ENCODE results near the gene ZNF622. TPM values are rescaled to one million over a fixed set of nuclear protein-coding genes. Genes with fewer than 3 reads are reported as not detected.
"Not testable (repeated sequence)": the region's sequence is repeated elsewhere in the genome, so short reads cannot be mapped to it uniquely, and the experiment has no call there.

ZNF622 gene
- total RNA-seq, 1 donor from 2014 or later, result 42.3 TPM

GRCh38 chr5:16492398-16493140, 27.0 kb upstream of the ZNF622 start:
- Mint-ChIP-seq H3K4me1 (ENCODE audit: low read depth) (peaks cover 3% of the 10 kb centered on the region), H3K4me3 (ENCODE audit: low read depth) (no peak overlapping the region), H3K36me3 (ENCODE audit: low read depth) (peaks cover 21% of the 10 kb centered on the region), H3K9me3 (peaks cover 16% of the 10 kb centered on the region), H3K27ac (no peak overlapping the region), H3K27me3 (ENCODE audit: low read depth) (no peaks in the 10 kb centered on the region)
- intact Hi-C loops (cut with micrococcal nuclease), result no loop called here
- no peak for DNase-seq (ENCODE audit: low spot score)

DNA sequence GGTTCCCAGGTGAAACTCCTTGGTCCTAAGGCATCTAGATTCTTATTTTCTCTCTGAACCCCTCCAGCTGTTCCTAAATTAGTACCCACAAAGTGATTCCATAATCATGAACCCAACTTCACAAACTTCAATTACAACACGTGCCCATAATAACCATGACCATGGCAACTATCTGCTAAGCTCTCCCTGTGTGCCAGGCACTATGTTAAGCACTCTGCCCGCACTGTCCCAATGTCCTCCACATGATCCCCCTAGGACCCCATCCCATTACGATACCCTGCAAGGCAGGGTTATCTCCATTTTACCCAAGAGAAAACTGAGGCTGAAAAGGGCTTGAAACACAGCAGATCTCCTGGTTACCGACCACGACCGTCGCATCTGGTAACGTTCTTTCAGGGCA, 25.3 kb upstream of the ZNF622 start:
- Mint-ChIP-seq H3K4me1 (ENCODE audit: low read depth) (peaks cover 3% of the 10 kb centered on the region), H3K4me3 (ENCODE audit: low read depth) (no peak overlapping the region), H3K9me3 (peaks cover 8% of the 10 kb centered on the region), H3K27ac (no peak overlapping the region), H3K27me3 (ENCODE audit: low read depth) (no peaks in the 10 kb centered on the region), H3K36me3 (ENCODE audit: low read depth) (peaks cover 11% of the 10 kb centered on the region)
- intact Hi-C loops (cut with micrococcal nuclease), result no loop called here
- no peak for DNase-seq (ENCODE audit: low spot score)

DNA sequence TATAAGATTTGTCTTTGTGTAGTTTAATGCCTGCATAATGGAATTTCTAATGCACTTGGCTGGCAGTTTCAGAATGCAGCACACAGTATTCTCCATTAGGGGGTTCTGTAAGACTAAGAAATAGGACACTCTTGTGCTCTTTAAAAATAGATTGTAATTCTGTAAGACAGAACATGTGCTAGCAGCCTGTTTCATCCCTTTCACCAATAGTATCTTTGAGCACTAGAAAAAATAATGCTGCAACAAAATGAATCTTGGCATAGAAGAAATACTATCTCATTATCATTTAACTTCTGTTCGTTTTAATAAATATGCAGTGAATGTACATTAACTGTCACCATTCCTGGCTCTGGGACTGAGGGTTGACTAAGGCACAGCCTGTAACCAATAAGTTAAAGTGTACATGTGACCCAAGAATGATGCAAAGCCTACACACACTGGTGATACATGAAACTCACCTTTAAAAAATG, 23.8 kb upstream of the ZNF622 start:
- no peak for DNase-seq (ENCODE audit: low spot score)
- H3K4me1 Mint-ChIP-seq (ENCODE audit: low read depth), result peaks cover 3% of the 10 kb centered on the region
- intact Hi-C loops (cut with micrococcal nuclease), result no loop called here
- H3K4me3 Mint-ChIP-seq (ENCODE audit: low read depth), result no peak overlapping the region
- H3K27me3 Mint-ChIP-seq (ENCODE audit: low read depth), result no peaks in the 10 kb centered on the region
- peaks cover under 1% of the 10 kb centered on the region for H3K9me3 Mint-ChIP-seq
- H3K27ac Mint-ChIP-seq, result no peak overlapping the region
- peaks cover 2% of the 10 kb centered on the region for H3K36me3 Mint-ChIP-seq (ENCODE audit: low read depth)

- H3K36me3 Mint-ChIP-seq (ENCODE audit: low read depth), result no peaks in the 10 kb centered on the region
- H3K27ac Mint-ChIP-seq, result no peak overlapping the region
- H3K9me3 Mint-ChIP-seq, result no peaks in the 10 kb centered on the region
- intact Hi-C loops (cut with micrococcal nuclease), result no loop called here
- DNase-seq (ENCODE audit: low spot score), result no peak
- no peaks in the 10 kb centered on the region for H3K27me3 Mint-ChIP-seq (ENCODE audit: low read depth)
- H3K4me3 Mint-ChIP-seq (ENCODE audit: low read depth), result no peak overlapping the region
- H3K4me1 Mint-ChIP-seq (ENCODE audit: low read depth), result peaks cover 3% of the 10 kb centered on the region
Measured at GRCh38 chr5:16487456-16487855, 21.9 kb upstream of the ZNF622 start.

DNA sequence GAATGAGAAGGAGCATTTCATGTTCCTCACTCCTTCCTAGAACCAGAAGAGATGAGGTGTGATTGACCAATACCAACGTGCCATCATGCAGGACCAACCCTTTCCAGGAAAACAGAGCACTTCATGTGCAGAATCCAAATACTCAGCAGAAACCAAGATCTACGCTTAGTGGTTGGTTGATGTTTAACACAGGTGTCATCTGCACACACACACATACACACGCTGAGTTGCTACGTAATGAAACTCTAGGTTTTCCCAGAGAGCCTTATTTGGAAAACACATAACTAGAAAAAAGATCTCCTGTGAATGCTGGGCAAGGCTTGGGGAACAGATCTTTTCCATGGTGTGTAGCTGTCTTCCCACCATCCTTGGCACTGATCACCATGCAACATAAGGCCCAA, 21.1 kb upstream of the ZNF622 start:
- Mint-ChIP-seq H3K9me3 (no peaks in the 10 kb centered on the region), H3K27ac (no peak overlapping the region), H3K36me3 (ENCODE audit: low read depth) (no peaks in the 10 kb centered on the region), H3K27me3 (ENCODE audit: low read depth) (no peaks in the 10 kb centered on the region), H3K4me3 (ENCODE audit: low read depth) (no peak overlapping the region), H3K4me1 (ENCODE audit: low read depth) (peaks cover 3% of the 10 kb centered on the region)
- intact Hi-C loops (cut with micrococcal nuclease), result no loop called here
- no peak for DNase-seq (ENCODE audit: low spot score)

DNA sequence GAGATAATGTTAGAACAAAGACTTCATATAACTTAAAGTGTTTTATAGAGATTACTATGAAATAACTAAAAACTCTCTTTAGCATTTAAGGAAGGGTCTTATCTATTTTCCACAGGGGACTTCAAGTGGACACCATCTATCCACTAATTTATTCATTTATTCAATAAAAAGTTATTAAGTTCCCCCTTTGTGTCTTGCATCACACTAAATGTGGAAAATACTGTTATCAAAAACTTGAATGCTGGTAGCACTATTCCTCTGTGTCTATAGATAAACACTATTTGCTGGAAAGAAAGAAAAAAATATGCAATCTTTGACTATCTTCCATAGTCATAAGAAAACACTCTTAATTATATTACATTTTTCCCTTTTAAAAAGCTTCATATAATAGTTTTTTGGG, 20.1 kb upstream of the ZNF622 start:
- H3K36me3 Mint-ChIP-seq (ENCODE audit: low read depth), result peaks cover 2% of the 10 kb centered on the region

DNA sequence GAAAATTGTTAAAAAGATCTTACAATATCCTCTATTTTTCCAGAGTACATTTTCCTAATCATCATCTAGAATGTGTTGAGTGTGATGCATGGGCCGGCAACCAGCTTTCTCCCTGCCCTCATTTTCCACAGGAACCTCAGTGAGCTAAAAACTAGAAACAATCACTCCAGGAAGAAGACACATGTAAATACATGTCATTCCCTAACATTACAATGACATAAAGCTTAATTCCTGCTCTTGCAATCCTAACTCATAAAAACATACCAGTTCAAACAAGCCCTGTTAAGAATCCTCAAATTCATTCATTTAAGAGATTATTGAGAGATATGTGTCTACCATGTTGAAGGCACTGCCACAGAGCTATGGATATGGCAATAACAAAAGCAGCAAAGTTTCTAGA, 18.5 kb upstream of the ZNF622 start:
- Mint-ChIP-seq H3K27ac (no peak overlapping the region), H3K4me3 (ENCODE audit: low read depth) (no peak overlapping the region), H3K4me1 (ENCODE audit: low read depth) (no peaks in the 10 kb centered on the region), H3K36me3 (ENCODE audit: low read depth) (peaks cover 2% of the 10 kb centered on the region), H3K27me3 (ENCODE audit: low read depth) (no peaks in the 10 kb centered on the region), H3K9me3 (no peaks in the 10 kb centered on the region)
- no peak for DNase-seq (ENCODE audit: low spot score)
- intact Hi-C loops (cut with micrococcal nuclease), result no loop called here

More for the DNA sequence above, 20.1 kb upstream of the ZNF622 start:
- intact Hi-C loops (cut with micrococcal nuclease), result no loop called here
- DNase-seq (ENCODE audit: low spot score), result no peak
- H3K9me3 Mint-ChIP-seq, result no peaks in the 10 kb centered on the region
- H3K27ac Mint-ChIP-seq, result no peak overlapping the region
- H3K4me1 Mint-ChIP-seq (ENCODE audit: low read depth), result peaks cover 3% of the 10 kb centered on the region
- H3K4me3 Mint-ChIP-seq (ENCODE audit: low read depth), result no peak overlapping the region
- no peaks in the 10 kb centered on the region for H3K27me3 Mint-ChIP-seq (ENCODE audit: low read depth)

GRCh38 chr5:16483361-16483760, 17.8 kb upstream of the ZNF622 start:
- intact Hi-C loops (cut with micrococcal nuclease), result no loop called here
- no peak overlapping the region for H3K4me3 Mint-ChIP-seq (ENCODE audit: low read depth)

DNA sequence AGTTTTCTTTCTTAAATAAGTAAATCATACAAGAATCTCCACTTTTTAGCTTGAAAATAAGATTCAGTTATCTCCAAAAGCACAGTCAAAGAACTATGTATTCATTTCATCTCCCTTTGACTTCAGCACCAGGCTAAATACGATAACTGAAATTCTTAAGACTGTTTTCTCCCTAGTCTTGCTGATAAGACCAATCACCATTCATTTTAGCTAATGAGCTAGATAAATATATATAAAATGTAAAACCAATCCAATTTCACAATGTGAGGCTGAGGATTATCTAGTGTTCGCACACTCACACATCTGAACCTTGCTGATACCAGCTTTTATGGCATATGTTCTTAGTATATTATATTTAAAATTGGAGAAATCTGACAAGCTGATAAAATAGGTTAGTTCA, 17.3 kb upstream of the ZNF622 start:
- intact Hi-C loops (cut with micrococcal nuclease), result no loop called here
- no peaks in the 10 kb centered on the region for H3K27me3 Mint-ChIP-seq (ENCODE audit: low read depth)
- H3K4me3 Mint-ChIP-seq (ENCODE audit: low read depth), result no peak overlapping the region
- H3K9me3 Mint-ChIP-seq, result no peaks in the 10 kb centered on the region
- H3K36me3 Mint-ChIP-seq (ENCODE audit: low read depth), result peaks cover 2% of the 10 kb centered on the region
- no peak overlapping the region for H3K27ac Mint-ChIP-seq
- H3K4me1 Mint-ChIP-seq (ENCODE audit: low read depth), result no peaks in the 10 kb centered on the region
- DNase-seq (ENCODE audit: low spot score), result no peak

More at GRCh38 chr5:16483361-16483760, 17.8 kb upstream of the ZNF622 start:
- Mint-ChIP-seq H3K27me3 (ENCODE audit: low read depth) (no peaks in the 10 kb centered on the region), H3K4me1 (ENCODE audit: low read depth) (no peaks in the 10 kb centered on the region), H3K27ac (no peak overlapping the region), H3K9me3 (no peaks in the 10 kb centered on the region), H3K36me3 (ENCODE audit: low read depth) (peaks cover 2% of the 10 kb centered on the region)
- no peak for DNase-seq (ENCODE audit: low spot score)

- no peak for DNase-seq (ENCODE audit: low spot score)
- Mint-ChIP-seq H3K9me3 (no peaks in the 10 kb centered on the region), H3K4me3 (ENCODE audit: low read depth) (no peak overlapping the region), H3K27ac (no peak overlapping the region), H3K27me3 (ENCODE audit: low read depth) (no peaks in the 10 kb centered on the region), H3K36me3 (ENCODE audit: low read depth) (peaks cover 12% of the 10 kb centered on the region), H3K4me1 (ENCODE audit: low read depth) (no peaks in the 10 kb centered on the region)
- intact Hi-C loops (cut with micrococcal nuclease), result no loop called here
Measured at GRCh38 chr5:16480821-16481538, 15.4 kb upstream of the ZNF622 start.

DNA sequence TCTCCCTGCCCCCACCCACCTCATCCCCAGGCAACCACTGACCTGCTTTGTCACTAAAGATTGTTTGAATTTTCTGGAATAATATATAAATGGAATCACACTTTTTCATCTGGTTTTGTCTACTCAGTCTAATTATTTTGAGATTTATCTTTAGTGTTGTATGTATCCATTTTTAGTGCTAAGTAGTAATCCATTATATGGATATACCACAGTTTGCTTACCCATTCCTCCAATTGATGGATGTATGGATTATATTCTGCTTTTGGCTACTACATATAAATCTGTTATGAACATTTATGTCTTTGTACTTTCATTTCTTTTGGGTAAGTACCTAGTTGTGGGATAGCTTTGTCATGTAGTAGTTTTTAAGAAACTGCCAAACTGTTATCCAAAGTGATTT, 14.5 kb upstream of the ZNF622 start:
- no peak overlapping the region for H3K4me3 Mint-ChIP-seq (ENCODE audit: low read depth)
- H3K9me3 Mint-ChIP-seq, result no peaks in the 10 kb centered on the region
- H3K4me1 Mint-ChIP-seq (ENCODE audit: low read depth), result no peaks in the 10 kb centered on the region
- H3K27me3 Mint-ChIP-seq (ENCODE audit: low read depth), result no peaks in the 10 kb centered on the region
- intact Hi-C loops (cut with micrococcal nuclease), result no loop called here
- no peak for DNase-seq (ENCODE audit: low spot score)
- H3K27ac Mint-ChIP-seq, result no peak overlapping the region
- peaks cover 17% of the 10 kb centered on the region for H3K36me3 Mint-ChIP-seq (ENCODE audit: low read depth)

DNA sequence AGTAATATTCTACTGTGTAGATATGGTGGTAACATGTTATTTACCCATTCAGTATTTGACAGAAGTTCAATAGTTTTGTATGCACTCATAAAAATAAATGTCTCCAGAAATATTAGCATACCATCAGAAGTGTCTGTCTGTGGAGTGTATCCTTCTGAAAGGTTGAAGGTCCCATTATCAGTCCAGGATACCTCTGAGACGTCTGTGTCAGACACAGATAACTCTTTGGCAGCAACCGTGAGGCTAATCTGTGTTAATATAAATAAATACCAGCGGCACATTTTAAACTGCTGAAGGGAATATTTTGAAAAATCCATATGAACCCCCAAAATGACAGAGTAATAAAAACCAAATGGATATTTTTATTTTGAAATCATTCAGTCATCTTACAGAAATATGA, 11.9 kb upstream of the ZNF622 start:
- no peak overlapping the region for H3K4me3 Mint-ChIP-seq (ENCODE audit: low read depth)
- no peak overlapping the region for H3K27ac Mint-ChIP-seq
- no peak for DNase-seq (ENCODE audit: low spot score)
- H3K36me3 Mint-ChIP-seq (ENCODE audit: low read depth), result peaks cover 27% of the 10 kb centered on the region
- H3K4me1 Mint-ChIP-seq (ENCODE audit: low read depth), result no peaks in the 10 kb centered on the region
- intact Hi-C loops (cut with micrococcal nuclease), result no loop called here
- H3K27me3 Mint-ChIP-seq (ENCODE audit: low read depth), result no peaks in the 10 kb centered on the region
- H3K9me3 Mint-ChIP-seq, result no peaks in the 10 kb centered on the region

GRCh38 chr5:16476417-16476816, 10.8 kb upstream of the ZNF622 start:
- not testable (repeated sequence) for DNase-seq (ENCODE audit: low spot score); H3K4me1 Mint-ChIP-seq (ENCODE audit: low read depth); H3K27me3 Mint-ChIP-seq (ENCODE audit: low read depth)

More at GRCh38 chr5:16476417-16476816, 10.8 kb upstream of the ZNF622 start:
- intact Hi-C loops (cut with micrococcal nuclease); H3K27ac Mint-ChIP-seq; H3K4me3 Mint-ChIP-seq (ENCODE audit: low read depth); H3K9me3 Mint-ChIP-seq: not testable (repeated sequence)
- peaks cover 27% of the 10 kb centered on the region for H3K36me3 Mint-ChIP-seq (ENCODE audit: low read depth)
